HEK293T (cell line): ENCODE measurements around the gene CSDE1.
A peak's percentile ranks its signal among the peaks of the same experiment; 100 is the strongest.

ENCODE experiments used
- CTCF ChIA-PET: fragments of 350-600 bp; formaldehyde crosslinking; extraction: SDS; loops from one replicate; lab custom pipeline; 2021; ENCODE audit warnings: antibody characterized with exemption, inconsistent platforms; lab: Yijun Ruan, JAX
- POLR2A ChIA-PET: fragments of 350-600 bp; formaldehyde crosslinking; extraction: SDS; loops from one replicate; lab custom pipeline; 2020; ENCODE audit warnings: antibody characterized with exemption, inconsistent platforms; lab: Yijun Ruan, JAX
- DNase-seq: peaks from one replicate; pipeline ENCODE4 v3.0.0; 2012; ENCODE audit warnings: mixed read lengths; ENCODE audit errors: extremely low spot score
- ARNT ChIP-seq: fragments of 450-650 bp; IDR thresholded peaks from 2 replicates; pipeline ENCODE4 v1.6.1; 2017; ENCODE audit warnings: mild to moderate bottlenecking
- BHLHE40 ChIP-seq: fragments of 450-650 bp; IDR thresholded peaks from 2 replicates; pipeline ENCODE4 v1.6.1; 2016; ENCODE audit warnings: mild to moderate bottlenecking, moderate library complexity, borderline replicate concordance
- CTBP1 ChIP-seq: fragments of 450-650 bp; IDR thresholded peaks from 2 replicates; pipeline ENCODE4 v1.6.1; 2016; ENCODE audit warnings: borderline replicate concordance
- ELF4 ChIP-seq: fragments of 450-650 bp; IDR thresholded peaks from 2 replicates; pipeline ENCODE4 v1.6.1; 2017; ENCODE audit warnings: antibody characterized with exemption
- FOXA1 ChIP-seq: fragments of 450-650 bp; IDR thresholded peaks from 2 replicates; pipeline ENCODE4 v1.6.1; 2016; ENCODE audit warnings: mild to moderate bottlenecking
- FOXK2 ChIP-seq: fragments of 450-650 bp; IDR thresholded peaks from 2 replicates; pipeline ENCODE4 v1.6.1; 2016; ENCODE audit warnings: mild to moderate bottlenecking
- FOXM1 ChIP-seq: fragments of 450-650 bp; IDR thresholded peaks from 2 replicates; pipeline ENCODE4 v1.6.1; 2017; ENCODE audit warnings: mild to moderate bottlenecking, borderline replicate concordance
- HDGF ChIP-seq: fragments of 450-650 bp; IDR thresholded peaks from 2 replicates; pipeline ENCODE4 v1.6.1; 2017; ENCODE audit warnings: antibody characterized with exemption, borderline replicate concordance
- L3MBTL2 ChIP-seq: fragments of 450-650 bp; conservative IDR thresholded peaks from 2 replicates; pipeline ENCODE4 v1.6.1; 2016; ENCODE audit warnings: mild to moderate bottlenecking
- LEF1 ChIP-seq: fragments of 450-650 bp; IDR thresholded peaks from 2 replicates; pipeline ENCODE4 v1.6.1; 2017; ENCODE audit warnings: mild to moderate bottlenecking, borderline replicate concordance
- NFRKB ChIP-seq: fragments of 450-650 bp; IDR thresholded peaks from 2 replicates; pipeline ENCODE4 v1.6.1; 2016; ENCODE audit warnings: mild to moderate bottlenecking, moderate library complexity
- SP1 ChIP-seq: fragments of 450-650 bp; IDR thresholded peaks from 2 replicates; pipeline ENCODE4 v1.6.1; 2017
- SUZ12 ChIP-seq: fragments of 450-650 bp; IDR thresholded peaks from 2 replicates; pipeline ENCODE4 v1.6.1; 2016; ENCODE audit warnings: mild to moderate bottlenecking
- TARDBP ChIP-seq: fragments of 450-650 bp; IDR thresholded peaks from 2 replicates; pipeline ENCODE4 v1.6.1; 2016
- ZNF384 ChIP-seq: fragments of 450-650 bp; IDR thresholded peaks from 2 replicates; pipeline ENCODE4 v1.6.1; 2016
- TF ChIP-seq, protein P1 (sequence below): fragments of 450-650 bp; IDR thresholded peaks from 2 replicates; pipeline ENCODE4 v1.6.1; 2016

Gene CSDE1

DNA sequence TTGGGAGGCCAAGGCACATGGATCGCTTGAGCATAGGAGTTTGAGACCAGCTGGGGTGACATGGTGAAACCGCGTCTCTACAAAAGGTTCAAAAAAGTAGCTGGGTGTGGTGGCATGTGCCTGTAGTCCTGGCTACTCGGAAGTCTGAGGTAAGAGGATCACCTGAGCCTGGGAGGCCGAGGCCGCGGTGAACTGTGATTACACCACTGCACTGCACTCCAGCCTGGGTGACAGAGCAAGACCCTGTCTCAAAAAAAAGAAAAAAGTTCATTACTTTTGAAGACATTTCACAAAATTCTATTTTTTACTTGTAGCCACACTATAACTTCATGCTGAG, 85.9 kb downstream of the CSDE1 start:
- TF ChIP-seq CTBP1 (no peak), FOXK2 (no peak)
- POLR2A ChIA-PET = no interaction called here
- DNase-seq = no peak
- CTCF ChIA-PET = interaction anchor here (0.6 to 0.7 kb wide), 2 partner anchors 11 to 49 kb away, joined by 3 to 4 read pairs; no protein-coding TSS in a partner anchor

DNA sequence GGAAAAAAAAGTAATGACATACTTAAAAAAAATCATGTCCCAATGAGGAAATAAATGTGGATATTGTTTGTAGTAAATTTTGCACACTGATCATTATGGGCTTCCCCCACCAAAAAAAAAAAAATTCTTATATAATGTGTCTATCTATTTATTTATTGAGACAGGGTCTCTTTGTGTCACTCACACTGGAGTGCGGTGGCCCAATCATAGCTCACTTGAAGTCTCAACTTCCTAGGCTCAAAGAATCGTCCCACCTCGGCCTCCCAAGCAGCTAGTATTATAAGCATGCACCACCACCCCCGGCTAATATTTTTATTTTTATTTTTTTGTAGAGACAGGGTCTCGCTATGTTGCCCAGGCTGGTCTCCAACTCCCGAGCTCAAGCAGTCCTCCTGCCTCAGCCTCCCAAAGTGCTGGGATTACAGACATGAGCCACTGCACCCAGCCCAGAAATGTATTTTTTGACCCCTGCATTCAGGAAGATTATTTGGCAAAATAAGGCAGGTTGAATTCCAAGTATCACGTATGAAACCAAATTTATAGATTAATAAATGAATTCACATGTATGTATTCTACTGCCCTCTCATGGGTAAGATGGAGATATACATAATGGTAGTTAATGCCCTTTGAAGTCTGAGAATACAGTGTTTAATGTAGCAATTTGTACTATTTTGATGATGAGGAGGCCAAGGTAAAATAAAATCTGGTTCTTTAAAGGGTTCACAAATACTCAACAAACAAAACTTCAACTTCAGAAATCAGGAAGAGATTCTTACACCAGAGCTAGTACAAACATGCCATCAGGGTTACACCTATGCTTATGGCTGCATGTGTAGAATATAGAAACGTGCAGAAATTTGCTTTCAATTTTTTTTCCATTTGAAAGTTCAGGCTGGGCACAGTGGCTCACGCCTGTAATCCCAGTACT, 86.5 kb downstream of the CSDE1 start:
- CTCF ChIA-PET = interaction anchor here (0.5 to 0.7 kb wide), 4 partner anchors 11 to 77 kb away, joined by 3 to 4 read pairs (median 4); no protein-coding TSS in a partner anchor
- TF ChIP-seq ARNT (no peak), HDGF (no peak)
- DNase-seq = no peak
- POLR2A ChIA-PET = interaction anchor here (1.9 kb wide), 1 partner anchor 11 kb away, joined by 13 read pairs; no protein-coding TSS in a partner anchor

DNA sequence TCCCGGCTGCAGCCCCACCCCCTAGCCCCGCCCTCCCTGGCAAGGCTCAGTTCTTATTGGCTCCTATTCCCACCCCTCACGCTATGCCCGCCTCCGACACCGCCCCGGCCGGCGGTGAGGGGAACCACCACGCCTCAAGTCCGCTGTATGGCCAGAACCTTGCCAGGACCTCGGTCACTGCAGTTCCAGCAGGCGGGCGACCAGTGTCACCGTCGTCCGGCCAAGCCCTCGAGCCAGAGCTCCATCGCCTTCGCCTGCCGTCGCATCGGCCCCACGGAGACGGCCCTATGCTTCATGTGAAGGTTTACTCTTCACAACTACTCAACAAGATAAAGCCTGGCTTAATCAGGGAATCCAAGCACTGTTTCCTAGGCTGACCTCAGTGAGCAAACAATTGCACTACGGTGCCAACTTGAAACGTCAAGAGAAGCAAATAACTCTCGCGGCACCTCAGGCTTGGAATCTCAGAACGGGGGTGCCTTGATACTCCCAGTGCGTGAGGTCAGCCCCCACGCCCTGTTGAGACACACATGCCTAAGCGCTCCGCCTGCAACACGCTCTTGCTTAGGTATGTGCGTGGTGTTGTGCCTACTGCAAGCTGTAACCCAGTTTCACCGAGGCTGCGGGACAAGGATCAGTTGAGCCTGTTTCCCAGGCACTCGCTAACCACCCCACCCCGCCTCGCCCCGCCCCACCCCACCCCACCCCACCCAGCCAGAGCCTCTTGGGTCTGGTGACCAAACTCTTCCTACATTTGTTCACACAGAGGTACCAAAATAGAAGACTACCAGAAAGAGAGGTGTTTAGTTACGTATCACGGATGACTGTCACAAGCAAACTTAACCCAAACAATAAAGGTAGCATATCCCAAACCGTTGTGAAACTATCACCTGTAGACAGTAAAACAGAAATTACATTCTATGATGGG, 87.4 kb downstream of the CSDE1 start:
- POLR2A ChIA-PET = interaction anchor here (1.0 to 1.9 kb wide), 7 partner anchors 10 to 160 kb away, joined by 3 to 13 read pairs (median 4); partner anchors contain the start of genes AMPD1, CSDE1 and TRIM33
- CTCF ChIA-PET = interaction anchor here (0.5 kb wide), 1 partner anchor 67 kb away, joined by 3 read pairs; no protein-coding TSS in a partner anchor
- peak; percentile 99 for DNase-seq
- no peak for TF ChIP-seq HDGF
- TF ChIP-seq FOXA1 = no peak
- TF ChIP-seq, protein P1, sequence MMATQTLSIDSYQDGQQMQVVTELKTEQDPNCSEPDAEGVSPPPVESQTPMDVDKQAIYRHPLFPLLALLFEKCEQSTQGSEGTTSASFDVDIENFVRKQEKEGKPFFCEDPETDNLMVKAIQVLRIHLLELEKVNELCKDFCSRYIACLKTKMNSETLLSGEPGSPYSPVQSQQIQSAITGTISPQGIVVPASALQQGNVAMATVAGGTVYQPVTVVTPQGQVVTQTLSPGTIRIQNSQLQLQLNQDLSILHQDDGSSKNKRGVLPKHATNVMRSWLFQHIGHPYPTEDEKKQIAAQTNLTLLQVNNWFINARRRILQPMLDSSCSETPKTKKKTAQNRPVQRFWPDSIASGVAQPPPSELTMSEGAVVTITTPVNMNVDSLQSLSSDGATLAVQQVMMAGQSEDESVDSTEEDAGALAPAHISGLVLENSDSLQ = peak; percentile 97
- peak; percentile 89 for TF ChIP-seq L3MBTL2

DNA sequence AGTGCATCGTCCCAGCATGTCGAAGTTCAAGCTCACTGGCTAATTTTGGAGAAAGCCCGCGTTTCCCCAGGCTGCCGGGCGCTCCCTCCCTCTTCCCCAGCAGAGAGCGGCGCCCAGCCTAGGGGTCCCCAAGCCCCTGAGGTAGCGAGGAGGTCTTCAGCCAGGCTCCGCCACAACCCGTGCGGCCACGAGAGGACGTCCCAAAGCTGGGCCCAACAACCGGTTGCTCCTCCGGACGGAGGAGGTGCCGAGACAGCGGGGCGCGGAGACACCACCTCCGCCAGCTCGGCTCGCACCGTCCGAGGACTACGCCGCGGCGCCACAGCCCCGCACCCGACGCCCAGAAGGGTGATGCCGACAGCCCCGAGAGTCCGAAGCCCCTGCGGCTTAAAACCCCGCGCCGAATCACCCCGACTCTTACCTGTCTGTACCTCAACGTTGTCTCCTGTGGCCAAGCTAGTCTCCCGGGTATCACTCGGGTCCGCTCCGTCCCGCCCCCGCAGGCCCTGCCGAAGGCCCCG, 88.2 kb downstream of the CSDE1 start, which contains the start of gene DENND2C:
Gene DENND2C (minus strand): TSS at position 488 of the 521 bp plus-strand sequence. CDS start 44,065 bp downstream, outside the sequence.
- peak; percentile 79 for DNase-seq
- POLR2A ChIA-PET = interaction anchor here (1.0 to 2.0 kb wide), 8 partner anchors 10 to 159 kb away, joined by 3 to 13 read pairs (median 4); partner anchors contain the start of genes AMPD1, CSDE1 and TRIM33
- CTCF ChIA-PET = no interaction called here
- TF ChIP-seq FOXA1 = no peak

DNA sequence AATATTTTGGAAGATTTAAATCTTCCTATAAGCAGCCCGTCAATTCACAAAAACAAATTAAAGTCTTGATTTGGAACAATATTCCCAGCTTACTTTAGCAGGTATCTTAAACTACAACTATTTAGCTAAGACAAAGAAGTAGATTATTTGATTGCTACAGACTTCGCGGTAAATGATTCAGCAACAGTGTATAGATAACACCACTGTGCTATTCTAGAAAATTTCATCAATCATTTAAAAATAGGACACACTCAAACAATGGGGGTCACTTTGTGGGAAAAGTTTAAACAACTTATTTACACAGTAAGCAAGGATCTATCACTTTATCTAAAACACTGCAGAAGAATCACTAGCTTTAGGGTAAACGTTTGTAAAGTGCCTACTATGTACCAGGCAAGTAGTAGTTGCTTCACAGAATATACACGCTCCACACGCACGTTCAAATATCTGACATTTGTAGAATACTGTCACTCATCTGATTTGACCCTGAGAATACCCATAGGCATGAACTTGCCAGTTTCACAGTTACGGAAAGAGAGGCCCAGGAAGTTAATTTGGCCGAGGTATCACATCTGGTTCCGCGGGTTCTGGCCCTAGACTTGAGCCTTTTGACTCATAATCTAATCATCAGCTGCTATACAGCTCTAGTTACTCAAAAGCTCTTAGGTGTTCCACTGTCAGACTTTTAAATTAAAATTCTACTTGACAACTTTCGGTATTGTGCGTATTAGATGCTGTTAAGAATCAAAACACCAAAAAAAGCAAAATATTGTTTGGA, 88.8 kb downstream of the CSDE1 start:
- ChIA-PET POLR2A (interaction anchor here (1.0 to 2.0 kb wide), 8 partner anchors 9 to 158 kb away, joined by 3 to 13 read pairs (median 4); partner anchors contain the start of genes AMPD1, CSDE1 and TRIM33), CTCF (interaction anchor here (1.1 kb wide), 1 partner anchor 16 kb away, joined by 8 read pairs; no protein-coding TSS in a partner anchor)
- TF ChIP-seq ELF4 = no peak
- TF ChIP-seq, protein P1 = peak; percentile 53
- no peak for TF ChIP-seq HDGF
- TF ChIP-seq BHLHE40 = no peak
- TF ChIP-seq SUZ12 = no peak
- no peak for TF ChIP-seq FOXM1
- TF ChIP-seq FOXA1 = no peak
- TF ChIP-seq TARDBP = no peak
- TF ChIP-seq SP1 = no peak
- no peak for TF ChIP-seq ARNT
- 0 out of 2 replicates have a peak, but pooled peaks have one; percentile 8 for TF ChIP-seq L3MBTL2
- no peak for TF ChIP-seq NFRKB
- no peak for TF ChIP-seq LEF1
- DNase-seq = peak; percentile 19

DNA sequence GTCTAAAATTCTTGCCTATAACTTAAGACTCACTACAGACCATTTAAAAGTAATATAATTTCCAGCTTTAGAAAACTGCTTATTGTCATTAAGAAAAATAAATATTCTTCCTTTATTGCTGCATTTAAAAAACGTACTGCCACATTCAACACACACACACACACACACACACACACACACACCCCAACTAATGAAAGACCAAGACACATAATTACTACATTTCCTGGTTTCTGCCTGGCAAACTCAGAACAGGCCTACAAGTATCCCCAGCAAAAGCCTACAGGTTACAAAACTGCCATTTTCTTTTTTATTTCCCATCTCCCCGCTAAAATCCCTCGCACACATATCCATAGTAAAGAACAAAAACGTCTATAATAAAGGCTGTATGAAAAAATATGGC, 89.4 kb downstream of the CSDE1 start:
- no peak for DNase-seq
- TF ChIP-seq FOXK2 (no peak), ARNT (no peak), LEF1 (no peak), NFRKB (no peak), FOXA1 (no peak), ZNF384 (no peak), SP1 (no peak), SUZ12 (no peak), FOXM1 (no peak), ELF4 (no peak), HDGF (no peak), BHLHE40 (no peak), CTBP1 (no peak), L3MBTL2 (no peak), TARDBP (no peak)
- TF ChIP-seq, protein P1 = no peak
- ChIA-PET CTCF (interaction anchor here (0.7 to 1.1 kb wide), 3 partner anchors 9 to 362 kb away, joined by 3 to 8 read pairs (median 3); no protein-coding TSS in a partner anchor), POLR2A (interaction anchor here (2.0 kb wide), 1 partner anchor 86 kb away, joined by 5 read pairs; no protein-coding TSS in a partner anchor)
